ENCODE data around the gene C20orf144.
"Not testable (repeated sequence)": the region's sequence is repeated elsewhere in the genome, so short reads cannot be mapped to it uniquely, and the experiment has no call there.

Gene C20orf144

DNA sequence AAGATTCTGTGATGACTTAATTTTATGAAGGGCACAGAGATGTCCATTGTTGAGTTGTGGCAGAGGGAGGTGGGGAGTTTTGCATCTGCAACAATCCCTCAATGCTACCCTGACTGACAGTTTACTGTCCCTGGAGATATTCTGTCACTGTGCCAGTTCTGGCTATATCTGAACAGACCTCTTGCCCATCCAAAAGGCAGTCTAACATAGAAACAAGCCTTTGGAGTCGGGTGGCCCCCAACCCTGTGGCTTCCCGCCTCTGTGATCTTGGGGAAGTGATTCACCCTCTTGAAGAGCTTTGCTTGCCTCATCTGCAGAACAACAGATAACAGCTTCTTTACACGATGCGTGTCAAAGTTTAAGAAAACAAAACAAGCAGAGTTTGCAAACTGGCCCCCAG is 27.8 kb downstream of the C20orf144 start:
- peaks cover 29% of the 10 kb centered on the region for H3K4me1 ChIP-seq (ENCODE audit: insufficient read depth, low read length)
- no peak overlapping the region for H3K4me3 ChIP-seq (ENCODE audit: low read length)
- H2AFZ ChIP-seq (ENCODE audit: low read depth, low read length), result no peak overlapping the region
- H3K27me3 ChIP-seq (ENCODE audit: insufficient read depth, low read length), result no peaks in the 10 kb centered on the region
- H3K9me3 ChIP-seq (ENCODE audit: low read length), result no peaks in the 10 kb centered on the region
- H3K36me3 ChIP-seq (ENCODE audit: insufficient read depth, low read length), result no peaks in the 10 kb centered on the region

GRCh38 chr20:33693289-33693688 is 31.2 kb downstream of the C20orf144 start:
- Histone ChIP-seq H3K4me3 (ENCODE audit: low read length) (no peak overlapping the region), H3K27me3 (ENCODE audit: insufficient read depth, low read length) (no peaks in the 10 kb centered on the region)

DNA sequence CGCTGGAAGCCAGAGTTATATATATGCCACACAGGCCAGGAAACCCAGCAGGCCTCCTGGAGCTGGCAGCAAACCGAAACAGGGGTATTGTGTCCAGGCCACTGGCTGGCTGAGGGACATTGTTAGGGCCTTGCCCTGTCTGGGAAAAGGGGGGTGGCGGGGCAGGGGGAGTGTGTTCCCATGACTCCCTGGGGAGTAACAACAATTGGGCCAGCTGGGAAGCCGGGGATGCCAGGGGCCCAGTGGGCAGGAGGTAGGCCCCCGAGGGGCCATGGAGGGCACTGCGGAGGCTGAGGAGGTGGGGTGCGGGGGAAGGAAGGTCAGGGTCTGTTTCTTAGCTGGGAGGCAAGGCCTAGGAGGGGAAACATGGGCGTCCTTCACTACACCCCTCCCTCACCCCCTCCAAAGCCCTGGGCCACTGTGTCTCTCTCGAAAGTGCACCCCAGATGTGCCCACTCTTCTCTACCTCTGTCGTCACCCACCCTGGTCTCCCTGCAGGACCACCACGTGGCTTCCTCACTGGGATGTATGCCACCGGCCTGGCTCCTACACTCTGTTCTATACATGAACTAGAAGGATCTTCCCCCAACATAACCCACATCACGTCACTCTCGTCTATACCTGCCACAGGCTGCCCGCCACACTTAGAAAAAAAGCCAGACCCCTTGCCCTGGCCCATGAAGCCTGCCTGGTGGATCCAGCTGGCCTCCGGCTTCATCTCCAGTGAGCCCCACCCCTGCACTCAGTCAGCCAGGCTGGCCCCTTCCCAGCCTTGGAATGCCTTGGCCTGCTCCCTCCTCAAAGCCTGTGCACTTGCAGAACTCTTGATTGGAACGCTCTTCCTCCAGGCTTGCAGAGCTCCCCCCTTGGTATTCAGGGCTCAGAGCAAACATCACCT is 31.9 kb downstream of the C20orf144 start:
- peaks cover 24% of the 10 kb centered on the region for H3K4me1 ChIP-seq (ENCODE audit: insufficient read depth, low read length)
- H3K36me3 ChIP-seq (ENCODE audit: insufficient read depth, low read length), result no peaks in the 10 kb centered on the region
- no peaks in the 10 kb centered on the region for H3K27me3 ChIP-seq (ENCODE audit: insufficient read depth, low read length)
- H2AFZ ChIP-seq (ENCODE audit: low read depth, low read length), result no peak overlapping the region
- H3K4me3 ChIP-seq (ENCODE audit: low read length), result no peak overlapping the region
- H3K9me3 ChIP-seq (ENCODE audit: low read length), result peaks cover 2% of the 10 kb centered on the region

More at GRCh38 chr20:33693289-33693688, 31.2 kb downstream of the C20orf144 start:
- Histone ChIP-seq H3K9me3 (ENCODE audit: low read length) (peaks cover 2% of the 10 kb centered on the region), H3K36me3 (ENCODE audit: insufficient read depth, low read length) (no peaks in the 10 kb centered on the region), H3K4me1 (ENCODE audit: insufficient read depth, low read length) (peaks cover 24% of the 10 kb centered on the region), H2AFZ (ENCODE audit: low read depth, low read length) (no peak overlapping the region)

- Histone ChIP-seq H2AFZ (ENCODE audit: low read depth, low read length) (no peak overlapping the region), H3K36me3 (ENCODE audit: insufficient read depth, low read length) (no peaks in the 10 kb centered on the region), H3K27me3 (ENCODE audit: insufficient read depth, low read length) (no peaks in the 10 kb centered on the region)
These were observed 32.5 kb downstream of the C20orf144 start for GRCh38 chr20:33694639-33695012.

DNA sequence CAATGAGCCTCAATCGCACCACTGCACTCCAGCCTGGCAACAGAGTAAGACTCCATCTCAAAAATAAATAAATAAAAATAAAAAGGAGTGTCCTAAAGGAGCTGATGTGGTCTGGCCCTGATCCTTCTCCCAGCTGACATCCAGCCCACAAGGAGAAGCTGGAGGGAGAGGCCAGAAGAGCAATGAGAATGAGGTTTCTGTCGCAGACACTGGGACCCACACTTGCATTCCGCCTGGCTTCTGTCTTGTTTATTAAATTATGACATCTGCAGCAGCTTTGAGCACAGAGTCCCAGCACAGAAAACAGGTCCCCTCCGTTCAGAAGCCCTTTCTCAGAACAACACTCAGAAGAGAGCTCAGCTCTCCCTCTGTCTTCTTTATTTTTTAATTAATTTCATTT is 34.3 kb downstream of the C20orf144 start:
- H3K4me1 ChIP-seq (ENCODE audit: insufficient read depth, low read length), result peaks cover 17% of the 10 kb centered on the region
- H3K36me3 ChIP-seq (ENCODE audit: insufficient read depth, low read length), result no peaks in the 10 kb centered on the region
- no peak overlapping the region for H3K4me3 ChIP-seq (ENCODE audit: low read length)
- H3K9me3 ChIP-seq (ENCODE audit: low read length), result peaks cover 2% of the 10 kb centered on the region
- no peak overlapping the region for H2AFZ ChIP-seq (ENCODE audit: low read depth, low read length)
- H3K27me3 ChIP-seq (ENCODE audit: insufficient read depth, low read length), result no peaks in the 10 kb centered on the region

More at GRCh38 chr20:33694639-33695012, 32.5 kb downstream of the C20orf144 start:
- H3K4me3 ChIP-seq (ENCODE audit: low read length), result no peak overlapping the region
- peaks cover 2% of the 10 kb centered on the region for H3K9me3 ChIP-seq (ENCODE audit: low read length)
- H3K4me1 ChIP-seq (ENCODE audit: insufficient read depth, low read length), result peaks cover 24% of the 10 kb centered on the region

GRCh38 chr20:33697129-33697528 is 35.0 kb downstream of the C20orf144 start:
- H2AFZ ChIP-seq (ENCODE audit: low read depth, low read length), result no peak overlapping the region
- peaks cover 2% of the 10 kb centered on the region for H3K9me3 ChIP-seq (ENCODE audit: low read length)
- no peaks in the 10 kb centered on the region for H3K36me3 ChIP-seq (ENCODE audit: insufficient read depth, low read length)
- peaks cover 17% of the 10 kb centered on the region for H3K4me1 ChIP-seq (ENCODE audit: insufficient read depth, low read length)
- no peak overlapping the region for H3K4me3 ChIP-seq (ENCODE audit: low read length)
- no peaks in the 10 kb centered on the region for H3K27me3 ChIP-seq (ENCODE audit: insufficient read depth, low read length)

- not testable (repeated sequence) for H3K27me3 ChIP-seq (ENCODE audit: insufficient read depth, low read length); H3K4me1 ChIP-seq (ENCODE audit: insufficient read depth, low read length); H3K36me3 ChIP-seq (ENCODE audit: insufficient read depth, low read length); H3K9me3 ChIP-seq (ENCODE audit: low read length); H2AFZ ChIP-seq (ENCODE audit: low read depth, low read length); H3K4me3 ChIP-seq (ENCODE audit: low read length)
These were observed 36.8 kb downstream of the C20orf144 start for GRCh38 chr20:33698966-33699365.

DNA sequence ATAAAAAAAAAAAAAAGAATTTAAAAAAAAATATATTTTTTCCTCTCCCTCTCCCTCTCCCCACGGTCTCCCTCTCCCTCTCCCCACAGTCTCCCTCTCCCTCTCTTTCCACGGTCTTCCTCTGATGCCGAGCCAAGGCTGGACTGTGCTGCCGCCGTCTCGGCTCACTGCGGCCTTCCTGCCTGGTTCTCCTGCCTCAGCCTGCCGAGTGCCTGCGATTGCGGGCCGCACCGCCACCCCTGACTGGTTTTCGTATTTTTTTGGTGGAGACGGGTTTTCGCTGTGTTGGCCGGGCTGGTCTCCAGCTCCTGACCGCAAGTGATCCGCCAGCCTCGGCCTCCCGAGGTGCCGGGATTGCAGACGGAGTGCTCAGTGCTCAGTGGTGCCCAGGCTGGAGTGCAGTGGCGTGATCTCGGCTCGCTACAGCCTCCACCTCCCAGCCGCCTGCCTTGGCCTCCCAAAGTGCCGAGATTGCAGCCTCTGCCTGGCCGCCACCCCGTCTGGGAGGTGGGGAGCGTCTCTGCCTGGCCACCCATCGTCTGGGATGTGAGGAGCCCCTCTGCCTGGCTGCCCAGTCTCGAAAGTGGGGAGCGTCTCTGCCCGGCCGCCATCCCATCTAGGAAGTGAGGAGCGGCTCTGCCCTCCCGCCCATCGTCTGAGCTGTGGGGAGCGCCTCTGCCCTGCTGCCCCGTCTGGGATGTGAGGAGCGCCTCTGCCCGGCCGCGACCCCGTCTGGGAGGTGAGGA is 38.7 kb downstream of the C20orf144 start:
- H3K9me3 ChIP-seq (ENCODE audit: low read length); H3K4me3 ChIP-seq (ENCODE audit: low read length); H3K36me3 ChIP-seq (ENCODE audit: insufficient read depth, low read length); H3K4me1 ChIP-seq (ENCODE audit: insufficient read depth, low read length); H2AFZ ChIP-seq (ENCODE audit: low read depth, low read length); H3K27me3 ChIP-seq (ENCODE audit: insufficient read depth, low read length): not testable (repeated sequence)

DNA sequence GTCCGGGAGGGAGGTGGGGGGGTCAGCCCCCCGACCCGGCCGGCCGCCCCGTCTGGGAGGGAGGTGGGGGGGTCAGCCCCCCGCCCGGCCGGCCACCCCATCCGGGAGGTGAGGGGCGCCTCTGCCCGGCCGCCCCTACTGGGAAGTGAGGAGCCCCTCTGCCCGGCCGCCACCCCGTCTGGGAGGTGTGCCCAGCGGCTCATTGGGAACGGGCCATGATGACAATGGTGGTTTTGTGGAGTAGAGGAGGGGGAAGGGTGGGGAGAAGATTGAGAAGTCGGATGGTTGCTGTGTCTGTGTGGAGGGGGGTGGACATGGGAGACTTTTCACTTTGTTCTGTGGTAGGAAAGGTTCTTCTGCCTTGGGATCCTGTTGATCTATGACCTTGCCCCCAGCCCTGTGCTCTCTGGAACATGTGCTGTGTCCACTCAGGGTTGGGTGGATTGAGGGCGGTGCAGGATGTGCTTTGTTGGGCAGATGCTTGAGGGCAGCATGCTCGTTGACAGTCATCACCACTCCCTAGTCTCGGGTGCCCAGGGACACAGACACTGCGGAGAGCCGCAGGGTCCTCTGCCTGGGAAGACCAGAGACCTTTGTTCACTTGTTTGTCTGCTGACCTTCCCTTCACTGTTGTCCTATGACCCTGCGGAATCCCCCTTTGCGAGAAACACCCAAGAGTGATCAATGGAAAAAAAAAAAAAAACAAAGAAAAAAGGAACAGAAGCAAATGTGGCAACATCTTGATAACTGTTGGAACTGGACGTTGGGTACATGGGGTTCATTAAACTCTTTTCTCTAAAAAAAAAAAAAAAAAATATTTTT is 39.7 kb downstream of the C20orf144 start:
- no peaks in the 10 kb centered on the region for H3K27me3 ChIP-seq (ENCODE audit: insufficient read depth, low read length)
- peaks cover 8% of the 10 kb centered on the region for H3K9me3 ChIP-seq (ENCODE audit: low read length)
- no peak overlapping the region for H2AFZ ChIP-seq (ENCODE audit: low read depth, low read length)
- H3K36me3 ChIP-seq (ENCODE audit: insufficient read depth, low read length), result no peaks in the 10 kb centered on the region
- no peaks in the 10 kb centered on the region for H3K4me1 ChIP-seq (ENCODE audit: insufficient read depth, low read length)
- no peak overlapping the region for H3K4me3 ChIP-seq (ENCODE audit: low read length)

DNA sequence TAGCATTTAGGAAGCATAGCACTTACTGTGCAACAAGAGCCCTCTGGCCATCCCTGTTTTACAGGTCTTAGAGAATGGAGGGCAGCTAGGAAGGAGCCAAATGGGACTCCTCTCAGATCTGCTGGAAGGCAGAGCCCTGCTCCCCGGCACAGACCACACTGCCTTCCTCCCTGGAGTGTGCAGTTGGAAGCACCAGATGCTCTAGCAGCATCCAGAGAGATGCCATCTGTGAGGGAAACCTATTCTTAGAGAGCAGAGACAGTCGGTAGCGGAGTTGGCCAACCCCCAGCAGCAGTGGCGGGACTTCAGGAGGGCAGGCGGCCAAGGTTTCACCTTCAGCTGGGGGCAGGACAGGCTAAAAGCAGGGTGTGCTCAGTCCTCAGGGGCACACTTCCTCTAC is 40.7 kb downstream of the C20orf144 start:
- Histone ChIP-seq H3K9me3 (ENCODE audit: low read length) (peaks cover 8% of the 10 kb centered on the region), H3K27me3 (ENCODE audit: insufficient read depth, low read length) (no peaks in the 10 kb centered on the region), H3K4me3 (ENCODE audit: low read length) (no peak overlapping the region), H2AFZ (ENCODE audit: low read depth, low read length) (no peak overlapping the region), H3K4me1 (ENCODE audit: insufficient read depth, low read length) (no peaks in the 10 kb centered on the region), H3K36me3 (ENCODE audit: insufficient read depth, low read length) (no peaks in the 10 kb centered on the region)

GRCh38 chr20:33703498-33704137 is 41.5 kb downstream of the C20orf144 start:
- Histone ChIP-seq H3K27me3 (ENCODE audit: insufficient read depth, low read length) (no peaks in the 10 kb centered on the region), H3K4me1 (ENCODE audit: insufficient read depth, low read length) (no peaks in the 10 kb centered on the region), H3K4me3 (ENCODE audit: low read length) (no peak overlapping the region), H2AFZ (ENCODE audit: low read depth, low read length) (no peak overlapping the region), H3K9me3 (ENCODE audit: low read length) (peaks cover 6% of the 10 kb centered on the region), H3K36me3 (ENCODE audit: insufficient read depth, low read length) (no peaks in the 10 kb centered on the region)

GRCh38 chr20:33704197-33704924 is 42.2 kb downstream of the C20orf144 start:
- Histone ChIP-seq H3K4me1 (ENCODE audit: insufficient read depth, low read length) (no peaks in the 10 kb centered on the region), H3K36me3 (ENCODE audit: insufficient read depth, low read length) (no peaks in the 10 kb centered on the region), H3K27me3 (ENCODE audit: insufficient read depth, low read length) (no peaks in the 10 kb centered on the region), H3K9me3 (ENCODE audit: low read length) (peaks cover 6% of the 10 kb centered on the region), H3K4me3 (ENCODE audit: low read length) (no peak overlapping the region), H2AFZ (ENCODE audit: low read depth, low read length) (no peak overlapping the region)
